H1 (cell line): Measurements from ENCODE around the gene SLC25A21. TPM values are rescaled to one million over a fixed set of nuclear protein-coding genes. Genes with fewer than 3 reads are reported as not detected.

Experiments used
- CTCF ChIA-PET: fragments of 300-600 bp; sonication (Branson Sonifier 250); formaldehyde crosslinking; loops from one replicate; lab custom pipeline; 2021; ENCODE audit not compliant: partially characterized antibody; lab: Charles Lee
- POLR2A ChIA-PET: fragments of 300-600 bp; sonication (Branson Sonifier 250); formaldehyde crosslinking; loops from one replicate; lab custom pipeline; 2021; ENCODE audit warnings: inconsistent platforms; ENCODE audit not compliant: partially characterized antibody; lab: Charles Lee
- DNase-seq, 2 experiments: peaks; one replicate each; pipeline versions ENCODE4 v3.0.0 to v3.0.0-alpha.2; 2010 to 2022; ENCODE audit warnings: low spot score in 2 of 2, low read depth in 1 of 2, mixed read lengths in 1 of 2
- FAIRE-seq: peaks from 2 replicates; lab custom pipeline; 2011; peaks lifted over from hg19 to GRCh38; lab: Jason Lieb, UNC
- H2AFZ ChIP-seq: 2 replicates; pipeline ENCODE4 v1.8.1; 2012; ENCODE audit warnings: low read length, inconsistent platforms
- H2AK5ac ChIP-seq: 2 replicates; pipeline ENCODE4 v1.6.1; 2013; ENCODE audit warnings: low read depth, low read length
- H2BK120ac ChIP-seq: replicated peaks from 2 replicates; pipeline ENCODE3; 2013; ENCODE audit warnings: low read depth, low read length, inconsistent platforms
- H2BK12ac ChIP-seq: 2 replicates; pipeline ENCODE4 v1.6.1; 2013; ENCODE audit warnings: low read depth, low read length
- H2BK15ac ChIP-seq: 2 replicates; pipeline ENCODE4 v1.6.1; 2013; ENCODE audit warnings: low read length
- H2BK20ac ChIP-seq: 2 replicates; pipeline ENCODE4 v1.6.1; 2013; ENCODE audit warnings: low read length
- H2BK5ac ChIP-seq: 2 replicates; pipeline ENCODE4 v1.6.1; 2013; ENCODE audit warnings: low read depth, low read length
- H3K14ac ChIP-seq: 2 replicates; pipeline ENCODE4 v1.6.1; 2013; ENCODE audit warnings: inconsistent platforms; ENCODE audit not compliant: insufficient read length
- H3K18ac ChIP-seq: 2 replicates; pipeline ENCODE4 v1.6.1; 2013; ENCODE audit warnings: low read length; ENCODE audit errors: extremely low read depth
- H3K23ac ChIP-seq: 2 replicates; pipeline ENCODE4 v1.6.1; 2013; ENCODE audit warnings: inconsistent platforms; ENCODE audit not compliant: insufficient read length
- H3K23me2 ChIP-seq: 2 replicates; pipeline ENCODE4 v1.6.1; 2013; ENCODE audit warnings: low read depth, low read length
- H3K27ac ChIP-seq: 2 replicates; pipeline ENCODE4 v1.6.1; 2011; ENCODE audit warnings: low read depth, low read length, inconsistent platforms
- H3K27me3 ChIP-seq, 4 experiments: replicated peaks in 1 of 4; 1 replicate in 1 of 4; 2 replicates in 3 of 4; pipeline versions ENCODE4 v1.6.1 to v1.8.1; 2011 to 2013; ENCODE audit warnings: low read length in 3 of 4, mild to moderate bottlenecking in 3 of 4, inconsistent platforms in 2 of 4, mixed read lengths in 2 of 4, moderate library complexity in 1 of 4; ENCODE audit not compliant: control insufficient read depth in 3 of 4, insufficient read depth in 3 of 4; ENCODE audit errors: extremely low read depth in 1 of 4
- H3K36me3 ChIP-seq, 4 experiments: 2 replicates each; pipeline versions ENCODE4 v1.6.1 to v1.8.1; 2011 to 2013; ENCODE audit warnings: mild to moderate bottlenecking in 4 of 4, low read length in 3 of 4, moderate library complexity in 2 of 4, control low read depth in 1 of 4, inconsistent platforms in 1 of 4; ENCODE audit not compliant: insufficient read depth in 4 of 4, control insufficient read depth in 2 of 4
- H3K4ac ChIP-seq: replicated peaks from 2 replicates; pipeline ENCODE3; 2013; ENCODE audit warnings: low read length, low read depth, mixed read lengths, inconsistent platforms; ENCODE audit not compliant: insufficient read length
- H3K4me1 ChIP-seq, 4 experiments: replicated peaks in 1 of 4; 1 replicate in 1 of 4; 2 replicates in 3 of 4; pipeline versions ENCODE4 v1.6.1 to v1.8.1; 2011 to 2013; ENCODE audit warnings: low read length in 3 of 4, inconsistent platforms in 2 of 4, mixed read lengths in 1 of 4; ENCODE audit not compliant: insufficient read depth in 4 of 4, control insufficient read depth in 3 of 4
- H3K4me2 ChIP-seq, 2 experiments: 2 replicates each; pipeline versions ENCODE4 v1.6.1 to v1.8.1; 2011 to 2013; ENCODE audit warnings: low read depth in 2 of 2, low read length in 2 of 2, control low read depth in 1 of 2, inconsistent platforms in 1 of 2, mild to moderate bottlenecking in 1 of 2; ENCODE audit not compliant: insufficient read depth in 1 of 2
- H3K4me3 ChIP-seq, 4 experiments: fragments of 200-600, 300-600 bp in 1 of 4; sonication (generic), shearing (Covaris generic), sonication (Bioruptor Twin) in 1 of 4; 2 replicates each; pipeline versions ENCODE4 v1.5.1 to v1.8.1; 2011 to 2016; ENCODE audit warnings: low read length in 4 of 4, low read depth in 3 of 4, control low read depth in 2 of 4, inconsistent platforms in 2 of 4, mild to moderate bottlenecking in 2 of 4, mixed read lengths in 1 of 4, moderate library complexity in 1 of 4; ENCODE audit not compliant: insufficient read depth in 2 of 4; ENCODE audit errors: extremely low read depth in 1 of 4
- H3K56ac ChIP-seq: replicated peaks from 2 replicates; pipeline ENCODE3; 2013; ENCODE audit warnings: low read depth, mild to moderate bottlenecking, mixed read lengths, low read length, inconsistent platforms; ENCODE audit not compliant: insufficient read length
- H3K79me1 ChIP-seq: 2 replicates; pipeline ENCODE4 v1.6.1; 2013; ENCODE audit warnings: low read depth, low read length, control low read depth
- H3K79me2 ChIP-seq, 2 experiments: 2 replicates each; pipeline versions ENCODE4 v1.6.1 to v1.8.1; 2012 to 2013; ENCODE audit warnings: low read length in 2 of 2, mild to moderate bottlenecking in 2 of 2, inconsistent platforms in 1 of 2; ENCODE audit not compliant: insufficient read depth in 2 of 2, control insufficient read depth in 1 of 2
- H3K9ac ChIP-seq, 4 experiments: replicated peaks in 1 of 4; 1 replicate in 1 of 4; 2 replicates in 3 of 4; pipeline versions ENCODE4 v1.6.1 to v1.8.1; 2011 to 2013; ENCODE audit warnings: low read depth in 3 of 4, low read length in 3 of 4, control low read depth in 2 of 4, mild to moderate bottlenecking in 2 of 4, moderate library complexity in 2 of 4, inconsistent platforms in 1 of 4; ENCODE audit errors: extremely low read depth in 1 of 4
- H3K9me3 ChIP-seq, 2 experiments: 2 replicates each; pipeline versions ENCODE4 v1.6.1 to v1.8.1; 2012 to 2013; ENCODE audit warnings: mild to moderate bottlenecking in 2 of 2, moderate library complexity in 2 of 2, control low read depth in 1 of 2, inconsistent platforms in 1 of 2, low read depth in 1 of 2, low read length in 1 of 2, mixed read lengths in 1 of 2; ENCODE audit not compliant: insufficient read depth in 2 of 2
- H4K20me1 ChIP-seq, 2 experiments: replicated peaks in 1 of 2; 2 replicates each; pipeline versions ENCODE3 to v1.8.1; 2011 to 2013; ENCODE audit warnings: inconsistent platforms in 2 of 2, low read length in 2 of 2, mild to moderate bottlenecking in 1 of 2; ENCODE audit not compliant: insufficient read depth in 2 of 2, control insufficient read depth in 1 of 2
- H4K5ac ChIP-seq: 2 replicates; pipeline ENCODE4 v1.6.1; 2013; ENCODE audit warnings: low read length, low read depth, mixed read lengths, inconsistent platforms; ENCODE audit not compliant: insufficient read length
- H4K8ac ChIP-seq: 2 replicates; pipeline ENCODE4 v1.8.0; 2013; ENCODE audit warnings: mild to moderate bottlenecking, moderate library complexity, low read length, inconsistent platforms; ENCODE audit not compliant: insufficient read depth; ENCODE audit errors: extremely low read depth
- H4K91ac ChIP-seq: replicated peaks from 2 replicates; pipeline ENCODE3; 2013; ENCODE audit warnings: low read length, mixed read lengths, inconsistent platforms; ENCODE audit not compliant: insufficient read length
- BRCA1 ChIP-seq: IDR thresholded peaks from 2 replicates; pipeline ENCODE4 v1.6.1; 2012; ENCODE audit warnings: low read depth, low read length, improper control_type of control experiment
- EZH2 ChIP-seq: fragments of 200-600 bp; sonication (generic); IDR thresholded peaks from 2 replicates; pipeline ENCODE4 v1.7.1; 2012; ENCODE audit warnings: low read depth, mild to moderate bottlenecking, moderate library complexity, low read length, inconsistent platforms; ENCODE audit not compliant: severe bottlenecking
- NANOG ChIP-seq: IDR thresholded peaks from 2 replicates; pipeline ENCODE4 v1.6.1; 2011; ENCODE audit warnings: low read length, low read depth, mild to moderate bottlenecking, inconsistent platforms; ENCODE audit not compliant: insufficient read depth, poor library complexity, severe bottlenecking
- SP1 ChIP-seq: IDR thresholded peaks from 2 replicates; pipeline ENCODE4 v1.6.1; 2011; ENCODE audit warnings: low read depth, low read length
- TAF1 ChIP-seq: IDR thresholded peaks from 2 replicates; pipeline ENCODE4 v1.6.1; 2011; ENCODE audit warnings: mild to moderate bottlenecking, low read depth, low read length
- TBP ChIP-seq: IDR thresholded peaks from 2 replicates; pipeline ENCODE4 v1.6.1; 2011; ENCODE audit warnings: low read depth, low read length, improper control_type of control experiment
- WGBS, 2 experiments: shearing (Covaris generic) in 1 of 2; methylation state at CpG; one replicate each; pipeline versions ENCODE4 v1.1.6 to v1.1.7; 2013 to 2015; ENCODE audit warnings: low lambda C conversion rate in 2 of 2, mixed read lengths in 2 of 2, inconsistent platforms in 1 of 2, low coverage in 1 of 2, missing lambda C conversion rate in 1 of 2; ENCODE audit not compliant: insufficient replicate concordance in 2 of 2, insufficient coverage in 1 of 2, insufficient read length in 1 of 2; ENCODE audit errors: extremely low coverage in 1 of 2, missing lambda C conversion rate in 1 of 2; 5-methylcytosine and 5-hydroxymethylcytosine counted together
- polyA plus RNA-seq, 7 experiments: library from polyadenylated mRNA; depleted of rRNA in 3 of 7; stranded (reverse) in 5 of 7; unstranded in 2 of 7; fragments of >200 nt in 5 of 7; fragments of 200-250 nt in 2 of 7; gene quantifications; 1 replicate in 5 of 7; 2 replicates in 1 of 7; 4 replicates in 1 of 7; pipeline versions ENCODE4 v1.2.1 to v1.2.3, GENCODE V29; 2011 to 2013; ENCODE audit warnings: missing spikeins in 2 of 7, mixed read lengths in 2 of 7
- total RNA-seq: library from RNA; stranded (reverse); fragmentation: NEBNext Ultra II Directional; extraction: Animal tissue kit (Norgen Biotek cat#: 25700); gene quantifications from 2 replicates; pipeline ENCODE4 v1.2.1, GENCODE V29; 2021

Gene SLC25A21
- total and polyA plus RNA-seq, 2 of the 8 experiments (the other 6 are each of a cell fraction or from before 2014, with no cell fraction given), result 6.9 to 15.7 TPM

DNA sequence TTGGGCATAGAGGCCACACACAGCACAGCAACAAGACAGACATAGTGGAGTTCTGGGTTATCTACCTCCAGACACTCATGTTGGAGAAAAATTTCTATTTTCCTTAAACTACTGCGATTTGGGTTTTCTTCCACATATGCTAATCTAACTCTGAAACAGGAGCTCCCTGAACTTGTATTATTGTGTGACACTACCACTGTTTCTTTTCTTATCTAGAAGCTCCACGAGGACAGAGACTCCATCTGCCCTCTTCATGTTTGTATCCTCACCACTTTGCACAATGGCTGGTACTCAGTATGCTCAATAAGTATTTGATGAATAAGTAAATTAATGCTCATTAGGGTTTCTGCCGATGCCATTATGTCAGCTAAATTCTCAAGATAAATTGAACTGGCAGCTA lies 292.1 kb downstream of the SLC25A21 start:
- ChIA-PET CTCF (interaction anchor here (0.6 to 0.8 kb wide), 2 partner anchors 121 to 989 kb away, joined by 3 to 4 read pairs; no protein-coding TSS in a partner anchor), POLR2A (no interaction called here)
- H4K5ac ChIP-seq, result no peak overlapping the region
- no peaks in the 10 kb centered on the region for H3K9me3 ChIP-seq
- H3K14ac ChIP-seq, result no peak overlapping the region
- no peak overlapping the region for H2BK5ac ChIP-seq
- TF ChIP-seq TAF1, result no peak
- no peak for TF ChIP-seq SP1
- TF ChIP-seq EZH2, result no peak
- no peak for TF ChIP-seq BRCA1
- TF ChIP-seq NANOG, result no peak
- TF ChIP-seq TBP, result no peak
- H4K20me1 ChIP-seq, result no peaks in the 10 kb centered on the region
- 58% methylated on average over 3 of the region's 3 CpGs; no CpG with 5 or more reads in 1 of the 2 experiments for WGBS, 2 experiments
- DNase-seq (no peak), FAIRE-seq (no peak)
- peaks cover 0 to 1% (median 0%) of the 10 kb centered on the region in 4 experiments; a peak in 1 of 7 replicates for H3K27me3 ChIP-seq
- H3K23ac ChIP-seq, result no peak overlapping the region
- no peak overlapping the region for H3K4me3 ChIP-seq
- no peak overlapping the region for H3K27ac ChIP-seq
- no peak overlapping the region for H4K8ac ChIP-seq
- no peak overlapping the region for H3K9ac ChIP-seq
- no peak overlapping the region for H2BK12ac ChIP-seq
- no peak overlapping the region for H2BK20ac ChIP-seq
- H3K4ac ChIP-seq, result no peak overlapping the region
- no peak overlapping the region for H2BK120ac ChIP-seq
- no peaks in the 10 kb centered on the region for H3K79me2 ChIP-seq
- no peaks in the 10 kb centered on the region for H3K23me2 ChIP-seq
- H3K79me1 ChIP-seq, result no peaks in the 10 kb centered on the region
- H3K4me1 ChIP-seq, result no peaks in the 10 kb centered on the region
- H3K36me3 ChIP-seq, result no peaks in the 10 kb centered on the region
- H3K56ac ChIP-seq, result no peak overlapping the region
- H3K18ac ChIP-seq, result no peak overlapping the region
- H3K4me2 ChIP-seq, result no peak overlapping the region
- no peak overlapping the region for H2AFZ ChIP-seq
- H2BK15ac ChIP-seq, result no peak overlapping the region
- no peak overlapping the region for H2AK5ac ChIP-seq
- no peak overlapping the region for H4K91ac ChIP-seq
